ENCODE results near the gene RSAD2.
"Not testable (repeated sequence)": the region's sequence is repeated elsewhere in the genome, so short reads cannot be mapped to it uniquely, and the experiment has no call there.

The RSAD2 gene

GRCh38 chr2:6845312-6845711, 32.3 kb upstream of the RSAD2 start:
- H3K4me3 ChIP-seq (ENCODE audit: insufficient read depth, low read depth, low read length, poor library complexity, severe bottlenecking), result no peak overlapping the region
- no peaks in the 10 kb centered on the region for H3K4me1 ChIP-seq (ENCODE audit: control insufficient read depth, insufficient read depth, low read length, poor library complexity, severe bottlenecking)
- no peak overlapping the region for H3K27ac ChIP-seq (ENCODE audit: insufficient read depth, low read length, poor library complexity, severe bottlenecking)
- peaks cover 48% of the 10 kb centered on the region for H3K9me3 ChIP-seq (ENCODE audit: control insufficient read depth, low read length)
- H3K27me3 ChIP-seq (replicated peaks; ENCODE audit: control insufficient read depth, insufficient read depth, low read length, poor library complexity, severe bottlenecking), result no peaks in the 10 kb centered on the region
- no peak for DNase-seq
- peaks cover 27% of the 10 kb centered on the region for H3K36me3 ChIP-seq (ENCODE audit: control insufficient read depth, insufficient read depth, low read length)

DNA sequence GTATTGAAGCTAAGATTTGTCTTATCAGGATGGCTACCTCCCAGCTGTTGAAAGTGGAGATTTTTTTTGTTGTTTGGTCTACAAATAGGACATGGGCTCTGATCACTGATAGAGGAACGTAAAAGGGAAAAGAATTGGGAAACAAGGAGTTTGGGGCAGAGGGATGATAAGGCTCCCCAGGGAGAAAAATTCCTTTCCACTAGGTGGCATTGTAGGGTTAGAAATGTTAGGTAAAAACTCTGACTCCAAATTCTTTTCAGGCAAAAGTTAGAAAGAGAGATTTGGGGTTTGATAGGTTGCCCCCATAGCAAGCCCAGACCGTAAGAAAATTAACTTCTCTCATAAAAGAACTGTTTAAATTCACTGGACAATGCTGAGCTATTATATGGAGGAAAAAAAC, 31.7 kb upstream of the RSAD2 start:
- Histone ChIP-seq H3K9me3 (ENCODE audit: control insufficient read depth, low read length) (peaks cover 48% of the 10 kb centered on the region), H3K4me1 (ENCODE audit: control insufficient read depth, insufficient read depth, low read length, poor library complexity, severe bottlenecking) (no peaks in the 10 kb centered on the region), H3K27ac (ENCODE audit: insufficient read depth, low read length, poor library complexity, severe bottlenecking) (no peak overlapping the region), H3K27me3 (replicated peaks; ENCODE audit: control insufficient read depth, insufficient read depth, low read length, poor library complexity, severe bottlenecking) (no peaks in the 10 kb centered on the region), H3K36me3 (ENCODE audit: control insufficient read depth, insufficient read depth, low read length) (peaks cover 31% of the 10 kb centered on the region), H3K4me3 (ENCODE audit: insufficient read depth, low read depth, low read length, poor library complexity, severe bottlenecking) (no peak overlapping the region)
- no peak for DNase-seq

- Histone ChIP-seq H3K27ac (ENCODE audit: insufficient read depth, low read length, poor library complexity, severe bottlenecking) (no peak overlapping the region), H3K9me3 (ENCODE audit: control insufficient read depth, low read length) (peaks cover 48% of the 10 kb centered on the region), H3K36me3 (ENCODE audit: control insufficient read depth, insufficient read depth, low read length) (peaks cover 36% of the 10 kb centered on the region), H3K4me3 (ENCODE audit: insufficient read depth, low read depth, low read length, poor library complexity, severe bottlenecking) (no peak overlapping the region), H3K27me3 (replicated peaks; ENCODE audit: control insufficient read depth, insufficient read depth, low read length, poor library complexity, severe bottlenecking) (no peaks in the 10 kb centered on the region), H3K4me1 (ENCODE audit: control insufficient read depth, insufficient read depth, low read length, poor library complexity, severe bottlenecking) (no peaks in the 10 kb centered on the region)
- no peak for DNase-seq
Observed at GRCh38 chr2:6846540-6846939, 31.0 kb upstream of the RSAD2 start.

DNA sequence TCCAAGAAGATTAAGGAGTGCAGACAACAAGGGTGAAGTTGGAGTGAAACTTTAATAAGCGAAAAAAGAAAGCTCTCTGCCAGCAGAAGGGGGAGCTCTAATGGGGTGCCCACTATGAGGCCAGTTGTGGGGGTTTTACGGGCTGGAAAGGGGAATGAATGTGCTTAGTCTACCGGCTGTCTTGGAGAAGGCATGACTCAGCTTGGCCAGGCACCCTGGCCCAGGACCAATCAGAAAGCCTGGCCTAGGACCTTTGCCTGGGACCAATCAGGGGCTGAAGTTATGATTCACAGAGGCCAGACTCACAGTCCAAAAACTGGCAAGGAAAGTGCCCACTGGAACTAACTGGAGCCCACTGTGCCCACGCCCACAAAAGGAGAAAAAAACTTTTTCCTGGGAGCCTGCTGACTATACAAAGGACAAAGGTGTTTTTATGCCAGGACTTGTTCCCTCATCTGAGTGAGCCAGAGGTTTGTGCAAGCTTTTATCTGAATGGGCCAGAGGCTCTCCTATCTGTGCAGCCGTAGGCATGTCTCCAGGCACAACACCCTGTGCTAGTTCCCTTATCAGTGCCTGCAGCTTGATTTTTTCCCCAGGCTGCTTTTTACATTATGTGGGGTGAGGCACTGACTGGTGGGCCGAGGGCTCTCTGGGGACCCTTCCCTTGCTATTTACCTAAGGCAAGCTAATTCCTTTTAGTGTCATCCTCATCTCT, 30.5 kb upstream of the RSAD2 start:
- Histone ChIP-seq H3K27me3 (replicated peaks; ENCODE audit: control insufficient read depth, insufficient read depth, low read length, poor library complexity, severe bottlenecking) (no peaks in the 10 kb centered on the region), H3K9me3 (ENCODE audit: control insufficient read depth, low read length) (peaks cover 45% of the 10 kb centered on the region), H3K4me3 (ENCODE audit: insufficient read depth, low read depth, low read length, poor library complexity, severe bottlenecking) (no peak overlapping the region), H3K27ac (ENCODE audit: insufficient read depth, low read length, poor library complexity, severe bottlenecking) (no peak overlapping the region), H3K4me1 (ENCODE audit: control insufficient read depth, insufficient read depth, low read length, poor library complexity, severe bottlenecking) (no peaks in the 10 kb centered on the region), H3K36me3 (ENCODE audit: control insufficient read depth, insufficient read depth, low read length) (peaks cover 36% of the 10 kb centered on the region)
- DNase-seq, result no peak

GRCh38 chr2:6852195-6852594, 25.4 kb upstream of the RSAD2 start:
- H3K4me1 ChIP-seq (ENCODE audit: control insufficient read depth, insufficient read depth, low read length, poor library complexity, severe bottlenecking), result no peaks in the 10 kb centered on the region
- H3K27ac ChIP-seq (ENCODE audit: insufficient read depth, low read length, poor library complexity, severe bottlenecking), result no peak overlapping the region
- no peak overlapping the region for H3K4me3 ChIP-seq (ENCODE audit: insufficient read depth, low read depth, low read length, poor library complexity, severe bottlenecking)
- DNase-seq, result no peak
- H3K27me3 ChIP-seq (replicated peaks; ENCODE audit: control insufficient read depth, insufficient read depth, low read length, poor library complexity, severe bottlenecking), result no peaks in the 10 kb centered on the region
- peaks cover 3% of the 10 kb centered on the region for H3K9me3 ChIP-seq (ENCODE audit: control insufficient read depth, low read length)
- H3K36me3 ChIP-seq (ENCODE audit: control insufficient read depth, insufficient read depth, low read length), result peaks cover 29% of the 10 kb centered on the region

GRCh38 chr2:6854416-6854815, 23.2 kb upstream of the RSAD2 start:
- no peaks in the 10 kb centered on the region for H3K27me3 ChIP-seq (replicated peaks; ENCODE audit: control insufficient read depth, insufficient read depth, low read length, poor library complexity, severe bottlenecking)
- H3K36me3 ChIP-seq (ENCODE audit: control insufficient read depth, insufficient read depth, low read length), result peaks cover 27% of the 10 kb centered on the region
- no peak overlapping the region for H3K27ac ChIP-seq (ENCODE audit: insufficient read depth, low read length, poor library complexity, severe bottlenecking)
- H3K4me1 ChIP-seq (ENCODE audit: control insufficient read depth, insufficient read depth, low read length, poor library complexity, severe bottlenecking), result no peaks in the 10 kb centered on the region
- no peak overlapping the region for H3K4me3 ChIP-seq (ENCODE audit: insufficient read depth, low read depth, low read length, poor library complexity, severe bottlenecking)
- no peaks in the 10 kb centered on the region for H3K9me3 ChIP-seq (ENCODE audit: control insufficient read depth, low read length)
- no peak for DNase-seq

GRCh38 chr2:6855860-6856547, 21.6 kb upstream of the RSAD2 start:
- Histone ChIP-seq H3K4me3 (ENCODE audit: insufficient read depth, low read depth, low read length, poor library complexity, severe bottlenecking) (no peak overlapping the region), H3K27me3 (replicated peaks; ENCODE audit: control insufficient read depth, insufficient read depth, low read length, poor library complexity, severe bottlenecking) (no peaks in the 10 kb centered on the region), H3K9me3 (ENCODE audit: control insufficient read depth, low read length) (no peaks in the 10 kb centered on the region), H3K36me3 (ENCODE audit: control insufficient read depth, insufficient read depth, low read length) (peaks cover 24% of the 10 kb centered on the region), H3K4me1 (ENCODE audit: control insufficient read depth, insufficient read depth, low read length, poor library complexity, severe bottlenecking) (no peaks in the 10 kb centered on the region), H3K27ac (ENCODE audit: insufficient read depth, low read length, poor library complexity, severe bottlenecking) (no peak overlapping the region)
- no peak for DNase-seq

GRCh38 chr2:6856548-6856920, 21.0 kb upstream of the RSAD2 start:
- no peaks in the 10 kb centered on the region for H3K4me1 ChIP-seq (ENCODE audit: control insufficient read depth, insufficient read depth, low read length, poor library complexity, severe bottlenecking)
- H3K27me3 ChIP-seq (replicated peaks; ENCODE audit: control insufficient read depth, insufficient read depth, low read length, poor library complexity, severe bottlenecking), result no peaks in the 10 kb centered on the region
- no peaks in the 10 kb centered on the region for H3K9me3 ChIP-seq (ENCODE audit: control insufficient read depth, low read length)
- no peak overlapping the region for H3K4me3 ChIP-seq (ENCODE audit: insufficient read depth, low read depth, low read length, poor library complexity, severe bottlenecking)
- H3K36me3 ChIP-seq (ENCODE audit: control insufficient read depth, insufficient read depth, low read length), result peaks cover 24% of the 10 kb centered on the region
- no peak for DNase-seq
- no peak overlapping the region for H3K27ac ChIP-seq (ENCODE audit: insufficient read depth, low read length, poor library complexity, severe bottlenecking)

GRCh38 chr2:6858466-6859027, 19.0 kb upstream of the RSAD2 start:
- not testable (repeated sequence) for H3K27ac ChIP-seq (ENCODE audit: insufficient read depth, low read length, poor library complexity, severe bottlenecking); H3K27me3 ChIP-seq (replicated peaks; ENCODE audit: control insufficient read depth, insufficient read depth, low read length, poor library complexity, severe bottlenecking); H3K9me3 ChIP-seq (ENCODE audit: control insufficient read depth, low read length); H3K4me3 ChIP-seq (ENCODE audit: insufficient read depth, low read depth, low read length, poor library complexity, severe bottlenecking); H3K4me1 ChIP-seq (ENCODE audit: control insufficient read depth, insufficient read depth, low read length, poor library complexity, severe bottlenecking); DNase-seq
- peaks cover 31% of the 10 kb centered on the region for H3K36me3 ChIP-seq (ENCODE audit: control insufficient read depth, insufficient read depth, low read length)

- Histone ChIP-seq H3K9me3 (ENCODE audit: control insufficient read depth, low read length) (no peaks in the 10 kb centered on the region), H3K4me3 (ENCODE audit: insufficient read depth, low read depth, low read length, poor library complexity, severe bottlenecking) (no peak overlapping the region), H3K27ac (ENCODE audit: insufficient read depth, low read length, poor library complexity, severe bottlenecking) (no peak overlapping the region), H3K36me3 (ENCODE audit: control insufficient read depth, insufficient read depth, low read length) (peaks cover 31% of the 10 kb centered on the region), H3K4me1 (ENCODE audit: control insufficient read depth, insufficient read depth, low read length, poor library complexity, severe bottlenecking) (no peaks in the 10 kb centered on the region), H3K27me3 (replicated peaks; ENCODE audit: control insufficient read depth, insufficient read depth, low read length, poor library complexity, severe bottlenecking) (no peaks in the 10 kb centered on the region)
- no peak for DNase-seq
Observed at GRCh38 chr2:6860296-6860695, 17.3 kb upstream of the RSAD2 start.

Data from effector memory CD4-positive, alpha-beta T cell (primary cell).